K562 (cell line): ENCODE results near the gene ACKR2. TPM values are rescaled to one million over a fixed set of nuclear protein-coding genes. Genes with fewer than 3 reads are reported as not detected.

Source experiments
- ATAC-seq: fragments of 200-7000 bp; cut with Tn5 transposase; 3 replicates; pipeline ENCODE4 v1.9.1; 2020; ENCODE audit warnings: moderate library complexity
- BruUV-seq: library from RNA; stranded (reverse); fragments of 400-500 nt; replicated peaks from 2 replicates; lab custom pipeline; 2021; lab: Mats Ljungman, UMichigan
- CTCF ChIA-PET: fragments of 300-600 bp; formaldehyde crosslinking; extraction: SDS; loops from one replicate; lab custom pipeline; 2021; ENCODE audit warnings: low intra/inter-chr PET ratio; lab: Yijun Ruan, JAX
- POLR2A ChIA-PET: fragments of 300-600, 350-650 bp; sonication (Branson Sonifier 250); formaldehyde crosslinking; extraction: SDS; loops from one replicate; lab custom pipeline; 2021; ENCODE audit warnings: antibody characterized with exemption, inconsistent platforms; lab: Yijun Ruan, JAX
- DNase-seq, 4 experiments: peaks; one replicate each; pipeline versions ENCODE4 v3.0.0 to v3.0.0-alpha.2; 2011 to 2018; ENCODE audit warnings: low spot score in 3 of 4, mixed read lengths in 3 of 4; ENCODE audit errors: extremely low read depth in 1 of 4
- FAIRE-seq: peaks from 2 replicates; lab custom pipeline; 2011; peaks lifted over from hg19 to GRCh38; lab: Jason Lieb, UNC
- H2AFZ ChIP-seq: 2 replicates; pipeline ENCODE4 v1.6.0; 2011; ENCODE audit warnings: low read depth, low read length, control low read depth, inconsistent platforms
- H3K27ac ChIP-seq: fragments of 200-600 bp; 3 replicates; pipeline ENCODE4 v1.8.0; 2011; ENCODE audit warnings: low read depth, mild to moderate bottlenecking, control low read depth, inconsistent platforms, low read length, moderate library complexity, mixed read lengths; ENCODE audit errors: extremely low read depth
- H3K27me3 ChIP-seq, 2 experiments: fragments of 300-600 bp in 1 of 2; 2 replicates in 1 of 2; 3 replicates in 1 of 2; pipeline versions ENCODE4 v1.6.0 to v1.8.0; 2011; ENCODE audit warnings: inconsistent platforms in 2 of 2, low read length in 2 of 2, mild to moderate bottlenecking in 1 of 2, mixed read lengths in 1 of 2, moderate library complexity in 1 of 2; ENCODE audit not compliant: control insufficient read depth in 2 of 2, insufficient read depth in 2 of 2
- H3K36me3 ChIP-seq: fragments of 300-600 bp; 3 replicates; pipeline ENCODE4 v1.8.0; 2011; ENCODE audit warnings: mild to moderate bottlenecking, low read length, inconsistent platforms; ENCODE audit not compliant: control insufficient read depth, insufficient read depth
- H3K4me1 ChIP-seq, 2 experiments: fragments of 200-600 bp in 1 of 2; replicated peaks in 1 of 2; 2 replicates in 1 of 2; 3 replicates in 1 of 2; pipeline versions ENCODE4 v1.5.1 to v1.8.0; 2011; ENCODE audit warnings: inconsistent platforms in 2 of 2, low read length in 2 of 2, mild to moderate bottlenecking in 1 of 2, mixed read lengths in 1 of 2, moderate library complexity in 1 of 2; ENCODE audit not compliant: control insufficient read depth in 2 of 2, insufficient read depth in 2 of 2
- H3K4me2 ChIP-seq: 2 replicates; pipeline ENCODE4 v1.6.1; 2011; ENCODE audit warnings: low read length, control low read depth, inconsistent platforms, mixed read lengths; ENCODE audit not compliant: insufficient read depth
- H3K4me3 ChIP-seq: fragments of 200-600 bp; sonication (generic), shearing (Covaris generic); 2 replicates; pipeline ENCODE4 v1.5.1; 2016; ENCODE audit warnings: control low read depth, inconsistent platforms
- H3K79me2 ChIP-seq: fragments of 200-600 bp; 3 replicates; pipeline ENCODE4 v1.8.0; 2011; ENCODE audit warnings: low read length, inconsistent platforms; ENCODE audit not compliant: control insufficient read depth, insufficient read depth
- H3K9ac ChIP-seq, 2 experiments: 2 replicates each; pipeline versions ENCODE4 v1.6.0 to v1.6.1; 2011; ENCODE audit warnings: low read depth in 2 of 2, low read length in 2 of 2, control low read depth in 1 of 2, inconsistent platforms in 1 of 2, mild to moderate bottlenecking in 1 of 2, mixed read lengths in 1 of 2; ENCODE audit not compliant: insufficient read depth in 1 of 2
- H3K9me1 ChIP-seq: one replicate; pipeline ENCODE4 v1.6.0; 2011; ENCODE audit warnings: inconsistent platforms, mild to moderate bottlenecking, low read length, moderate library complexity; ENCODE audit not compliant: control insufficient read depth, insufficient read depth
- H3K9me3 ChIP-seq: replicated peaks from 2 replicates; pipeline ENCODE4 v1.5.1; 2011; ENCODE audit warnings: low read depth, low read length, inconsistent platforms; ENCODE audit not compliant: control insufficient read depth, insufficient read depth
- H4K20me1 ChIP-seq: replicated peaks from 2 replicates; pipeline ENCODE4 v1.6.1; 2011; ENCODE audit warnings: low read length, inconsistent platforms, mixed read lengths; ENCODE audit not compliant: control insufficient read depth, insufficient read depth
- BCLAF1 ChIP-seq, 2 experiments: fragments of 450-650 bp in 1 of 2; IDR thresholded peaks; 2 replicates each; pipeline ENCODE4 v1.6.1; 2011 to 2017; ENCODE audit warnings: low read depth in 2 of 2, antibody characterized with exemption in 1 of 2, borderline replicate concordance in 1 of 2, low read length in 1 of 2, mild to moderate bottlenecking in 1 of 2, mixed read lengths in 1 of 2; ENCODE audit not compliant: control insufficient read depth in 1 of 2
- CCAR2 ChIP-seq: fragments of 200-400 bp; formaldehyde crosslinking; IDR thresholded peaks from 2 replicates; pipeline ENCODE4 v1.6.1; 2017; ENCODE audit warnings: mild to moderate bottlenecking, low read depth, low read length
- CTCF ChIP-seq, 3 experiments: IDR thresholded peaks in 2 of 3; conservative IDR thresholded peaks in 1 of 3; 2 replicates each; pipeline ENCODE4 v1.5.1; 2011 to 2012; ENCODE audit warnings: low read length in 3 of 3, mild to moderate bottlenecking in 3 of 3, control low read depth in 2 of 3, improper control_type of control experiment in 1 of 3, inconsistent platforms in 1 of 3, low read depth in 1 of 3, mixed read lengths in 1 of 3, moderate library complexity in 1 of 3; ENCODE audit not compliant: insufficient read depth in 2 of 3
- CXXC5 ChIP-seq: fragments of 250-450 bp; sonication (Bioruptor Pico); IDR thresholded peaks from 2 replicates; pipeline ENCODE4 v1.8.0; 2022; ENCODE audit warnings: inconsistent platforms, mild to moderate bottlenecking, moderate library complexity
- E2F8 ChIP-seq: fragments of 450-650 bp; IDR thresholded peaks from 2 replicates; pipeline ENCODE4 v1.7.1; 2018; ENCODE audit warnings: mild to moderate bottlenecking, low read depth; ENCODE audit not compliant: partially characterized antibody
- HMGN3 ChIP-seq: IDR thresholded peaks from 2 replicates; pipeline ENCODE4 v1.6.1; 2011; ENCODE audit warnings: borderline replicate concordance, low read depth, mild to moderate bottlenecking, mixed read lengths, low read length; ENCODE audit not compliant: insufficient read length; ENCODE audit errors: extremely low read depth
- KDM2B ChIP-seq: fragments of 250-450 bp; sonication (Bioruptor Pico); IDR thresholded peaks from 2 replicates; pipeline ENCODE4 v1.8.0; 2021; ENCODE audit warnings: mild to moderate bottlenecking, moderate library complexity
- NR3C1 ChIP-seq: sonication (generic); formaldehyde crosslinking; IDR thresholded peaks from 2 replicates; pipeline ENCODE4 v1.8.1; 2022; ENCODE audit warnings: missing genetic modification reagents
- POLR3A ChIP-seq: IDR thresholded peaks from 2 replicates; pipeline ENCODE4 v1.6.1; 2011; ENCODE audit warnings: borderline replicate concordance, mild to moderate bottlenecking, moderate library complexity; ENCODE audit not compliant: insufficient read length, insufficient read depth; ENCODE audit errors: extremely low read depth
- SRSF1 ChIP-seq: fragments of 200-400 bp; formaldehyde crosslinking; IDR thresholded peaks from 2 replicates; pipeline ENCODE4 v1.6.1; 2017; ENCODE audit warnings: mild to moderate bottlenecking, low read depth, low read length, moderate library complexity
- ZBTB12 ChIP-seq: fragments of 250-450 bp; sonication (Bioruptor Pico); IDR thresholded peaks from 2 replicates; pipeline ENCODE4 v1.4.0; 2020
- ZNF239 ChIP-seq: fragments of 250-450 bp; sonication (Bioruptor Pico); IDR thresholded peaks from 2 replicates; pipeline ENCODE4 v1.4.0; 2020; ENCODE audit warnings: mild to moderate bottlenecking
- ZNF253 ChIP-seq: fragments of 250-450 bp; sonication (Bioruptor Pico); conservative IDR thresholded peaks from 2 replicates; pipeline ENCODE4 v1.6.1; 2021; ENCODE audit warnings: mild to moderate bottlenecking
- WGBS: fragments of 100-300 bp; shearing (Covaris generic); methylation state at CpG from one replicate; pipeline ENCODE4 v1.1.6; 2016; ENCODE audit warnings: low coverage, mixed read lengths; ENCODE audit not compliant: insufficient coverage; ENCODE audit errors: missing lambda C conversion rate; 5-methylcytosine and 5-hydroxymethylcytosine counted together
- in situ Hi-C: fragments of 300-500 bp; cut with MboI; formaldehyde crosslinking; loops from 4 replicates; pipeline ENCODE4 v1.15.0; 2018; ENCODE audit warnings: inconsistent platforms, mixed read lengths
- intact Hi-C: fragments of 100-400 bp; cut with micrococcal nuclease; formaldehyde crosslinking; loops from 2 replicates; pipeline ENCODE4 v1.14.2; 2022
- polyA plus RNA-seq, 8 experiments: library from polyadenylated mRNA; depleted of rRNA in 4 of 8; stranded (reverse) in 5 of 8; unstranded in 3 of 8; fragments of >200 nt; fragmentation: Nextera tagmentation in 2 of 8; fragmentation: Illumina TruSeq in 1 of 8; extraction: Ambion mirVana in 2 of 8; extraction: Trizol in 1 of 8; gene quantifications; 2 replicates each; pipeline versions ENCODE4 v1.2.1 to v1.2.3, GENCODE V29; 2011 to 2014; ENCODE audit warnings: inconsistent platforms in 1 of 8, missing spikeins in 1 of 8
- total RNA-seq, 7 experiments: library from RNA; depleted of rRNA in 6 of 7; stranded (reverse); fragments of >200 nt in 6 of 7; fragmentation: Illumina TruSeq in 2 of 7; extraction: Trizol in 2 of 7; gene quantifications; 2 replicates each; pipeline versions ENCODE4 v1.2.1 to v1.2.3, GENCODE V29; 2011 to 2021; ENCODE audit warnings: low replicate concordance in 1 of 7

The ACKR2 gene
- total and polyA plus RNA-seq, 9 of the 15 experiments (the other 6 are each of a cell fraction or from before 2014, with no cell fraction given): 0.03 to 0.69 (median 0.25) TPM; not detected in 1

- ChIA-PET CTCF (interaction anchor here (0.6 kb wide), 1 partner anchor 1286 kb away, joined by 4 read pairs; no protein-coding TSS in a partner anchor), POLR2A (interaction anchor here (0.6 to 1.4 kb wide), 4 partner anchors 10 to 208 kb away, joined by 3 to 9 read pairs (median 4); partner anchors contain the start of gene HIGD1A)
- Histone ChIP-seq H3K27ac (no peak overlapping the region), H4K20me1 (no peaks in the 10 kb centered on the region), H3K9me1 (no peaks in the 10 kb centered on the region), H3K9me3 (no peaks in the 10 kb centered on the region), H3K36me3 (no peaks in the 10 kb centered on the region), H3K4me1 (peaks cover 0 to 1% of the 10 kb centered on the region in 2 experiments; a peak in 1 of 5 replicates), H3K27me3 (0 out of 5 replicates have a peak, but pooled peaks cover 0 to 4% of the 10 kb centered on the region in 2 experiments), H3K9ac (no peak overlapping the region), H3K4me2 (no peak overlapping the region), H3K79me2 (no peaks in the 10 kb centered on the region), H2AFZ (no peak overlapping the region), H3K4me3 (no peak overlapping the region)
- in situ Hi-C loops (no loop called here), intact Hi-C loops (no loop called here)
- FAIRE-seq: no peak
- ATAC-seq: no peak
- 56% methylated on average over 6 of the region's 6 CpGs for WGBS
- BruUV-seq: no TSS peak
- no peak for DNase-seq
- TF ChIP-seq ZNF253 (CRISPR knock-in tag) (no peak), SRSF1 (no peak), CTCF (IDR thresholded peaks at IDR 0.05 in 2 of 3, conservative IDR thresholded peaks at IDR 0.05 in 1 of 3; ENCODE audit: insufficient read depth in 2 of 3, low read depth in 1 of 3, low read length in 3 of 3) (no peak), ZNF239 (CRISPR knock-in tag) (no peak), KDM2B (no peak), NR3C1 (no peak), CXXC5 (CRISPR knock-in tag) (no peak), ZBTB12 (CRISPR knock-in tag) (no peak), E2F8 (no peak), POLR3A (no peak), CCAR2 (no peak), BCLAF1 (IDR thresholded peaks at IDR 0.05; ENCODE audit: borderline replicate concordance in 1 of 2, control insufficient read depth in 1 of 2, low read depth in 2 of 2, low read length in 1 of 2) (no peak), HMGN3 (no peak)
Observed at GRCh38 chr3:42820746-42821051, 11.5 kb downstream of the ACKR2 start.
